ENCODE data around the gene GIPC3.
"Not testable (repeated sequence)": the region's sequence is repeated elsewhere in the genome, so short reads cannot be mapped to it uniquely, and the experiment has no call there.

GIPC3 gene

DNA sequence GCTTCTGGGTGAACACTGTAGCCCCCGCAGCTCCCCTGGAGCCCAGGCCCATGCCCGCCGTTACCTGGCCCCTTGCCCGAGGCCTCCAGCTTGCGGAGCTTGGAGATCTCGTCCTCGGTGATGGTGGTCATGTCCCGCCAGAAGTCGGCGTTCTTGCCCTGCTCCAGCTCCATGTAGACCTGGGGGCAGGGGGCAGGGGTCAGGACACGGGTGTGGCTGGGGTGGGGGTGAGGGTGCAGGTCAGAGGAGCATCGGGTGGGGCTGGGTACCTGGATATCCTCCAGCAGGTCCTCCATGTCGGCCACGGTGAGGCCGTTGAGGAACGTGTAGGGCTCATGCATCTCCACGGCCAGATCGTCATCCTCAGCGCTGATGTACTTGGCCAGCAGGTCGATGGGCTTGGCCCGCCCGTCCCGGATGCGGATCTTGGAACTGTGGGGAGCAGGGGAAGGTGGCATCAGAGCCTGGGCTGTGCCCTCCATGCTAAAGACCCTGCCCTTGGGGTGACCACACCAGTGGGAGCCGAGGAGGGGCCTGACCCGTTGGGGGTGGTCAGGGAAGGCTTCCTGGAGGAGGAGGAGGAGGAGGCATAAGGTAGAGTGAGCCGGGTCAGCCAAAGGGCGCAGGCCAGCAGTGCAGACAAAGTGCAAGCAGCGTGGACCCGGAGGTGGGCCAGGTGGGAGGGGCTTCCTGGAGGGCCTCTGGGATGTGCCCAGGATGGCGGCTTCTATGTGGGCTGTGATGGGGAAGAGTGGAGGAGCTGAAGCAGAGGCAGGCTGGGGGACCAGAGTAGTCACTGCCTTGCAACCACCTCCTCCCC is 33.7 kb downstream of the GIPC3 start:
- DNase-seq = no peak

DNA sequence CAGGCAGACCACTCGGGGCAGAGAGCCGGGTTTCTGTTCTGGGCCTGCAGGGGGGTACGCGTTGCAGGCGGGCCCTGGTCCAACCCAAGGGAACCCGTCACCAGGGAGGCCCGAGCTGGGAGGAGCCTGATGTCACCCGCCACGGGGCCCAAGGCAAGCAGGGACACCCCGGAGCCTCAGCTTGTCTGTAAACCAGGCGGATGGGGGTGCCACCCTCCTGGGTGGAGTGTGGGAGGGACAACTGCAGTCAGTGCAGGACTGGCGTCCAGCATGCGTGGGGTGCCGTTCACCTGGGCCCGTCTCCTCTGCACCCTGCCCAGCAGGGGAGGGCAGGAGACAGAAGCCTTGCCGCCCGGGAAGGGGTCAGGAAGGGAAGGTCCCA is 34.3 kb downstream of the GIPC3 start:
- DNase-seq = no peak

DNA sequence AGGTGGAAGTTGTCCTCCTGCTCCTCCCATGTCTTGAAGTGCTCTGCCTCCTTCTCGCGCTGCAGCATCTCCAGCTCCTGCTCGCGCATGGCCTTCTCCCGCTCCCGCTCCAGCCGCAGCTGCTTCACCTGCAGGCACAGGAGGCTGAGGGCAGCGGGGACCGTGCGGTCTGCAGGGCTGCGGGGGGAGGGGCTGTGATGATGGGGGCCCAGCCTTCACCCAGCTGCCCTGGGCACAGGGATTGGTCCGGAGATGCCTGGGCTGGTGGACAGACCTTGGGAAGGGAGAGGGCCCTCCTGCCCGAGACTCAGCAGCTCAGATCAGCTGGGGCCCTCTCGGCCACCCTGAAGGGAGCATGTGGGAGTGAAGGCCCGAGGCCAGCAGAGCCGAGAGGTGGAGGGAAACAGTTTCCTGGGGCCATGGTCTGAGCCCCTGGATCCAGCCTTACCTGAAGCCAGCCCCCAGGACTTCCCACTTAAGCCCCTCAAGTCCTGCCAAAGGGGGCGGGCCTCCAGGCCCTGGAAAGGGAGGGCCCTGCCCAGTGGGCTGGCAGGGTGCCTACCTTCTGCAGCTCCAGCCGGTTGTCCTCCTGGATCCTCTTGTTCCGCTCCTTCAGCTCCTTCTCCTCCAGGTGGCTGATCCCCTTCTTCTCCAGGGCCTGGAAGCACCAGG is 35.0 kb downstream of the GIPC3 start:
- DNase-seq = no peak

DNA sequence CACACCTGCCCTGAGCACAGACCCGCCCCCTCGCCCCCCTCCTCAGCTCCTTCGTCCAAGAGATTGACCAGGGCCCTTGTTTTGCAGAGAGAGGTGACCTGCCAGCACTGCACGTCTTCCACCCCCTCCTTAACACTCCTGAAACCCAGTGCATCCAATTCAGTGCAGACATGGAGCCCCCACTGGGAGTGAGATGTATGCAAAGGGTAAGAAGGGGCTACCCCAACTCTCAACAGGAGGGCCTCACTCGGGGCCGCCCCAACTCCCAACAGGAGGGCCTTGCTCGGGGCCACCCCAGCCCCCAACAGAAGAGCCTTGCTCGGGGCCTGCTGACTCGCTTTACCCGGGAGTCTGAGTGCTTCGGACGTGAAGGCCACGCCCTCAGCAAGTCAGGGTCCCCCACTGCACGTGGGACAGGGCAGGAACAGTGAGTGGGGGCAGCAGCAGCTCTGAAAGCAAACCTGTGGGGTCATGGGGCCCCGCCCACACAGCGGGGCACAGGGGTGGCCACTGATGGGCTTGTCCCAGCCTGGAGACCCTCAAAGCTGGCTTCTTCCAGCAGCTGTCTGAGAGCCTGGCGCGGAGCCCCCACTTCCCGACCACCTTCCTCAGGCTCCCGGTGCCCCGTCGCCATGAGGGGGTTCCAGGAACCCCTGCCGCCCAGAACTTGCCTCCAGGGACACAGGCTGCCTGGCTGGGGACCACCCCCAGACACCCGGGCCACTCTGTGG is 35.7 kb downstream of the GIPC3 start:
- DNase-seq = no peak

DNA sequence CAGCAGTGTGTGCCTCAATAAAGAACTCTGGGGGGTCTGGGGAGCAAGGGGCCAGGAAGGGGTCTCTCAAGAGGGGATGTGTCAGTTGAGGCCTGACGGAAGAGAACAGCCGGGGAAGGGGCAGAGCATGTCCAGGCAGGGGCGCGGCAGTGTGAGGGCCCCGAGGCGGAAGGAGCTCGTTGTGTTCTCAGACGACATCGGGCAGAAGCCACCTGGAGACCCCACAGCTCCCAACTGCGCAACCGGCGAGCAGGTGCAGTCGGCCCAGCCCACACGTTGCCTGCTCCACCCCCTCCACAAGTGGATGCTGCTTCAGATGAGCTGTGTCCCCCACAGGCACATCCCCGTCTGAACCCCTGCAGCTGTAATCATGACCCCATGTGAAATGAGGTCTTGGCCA is 36.4 kb downstream of the GIPC3 start:
- no peak for DNase-seq

DNA sequence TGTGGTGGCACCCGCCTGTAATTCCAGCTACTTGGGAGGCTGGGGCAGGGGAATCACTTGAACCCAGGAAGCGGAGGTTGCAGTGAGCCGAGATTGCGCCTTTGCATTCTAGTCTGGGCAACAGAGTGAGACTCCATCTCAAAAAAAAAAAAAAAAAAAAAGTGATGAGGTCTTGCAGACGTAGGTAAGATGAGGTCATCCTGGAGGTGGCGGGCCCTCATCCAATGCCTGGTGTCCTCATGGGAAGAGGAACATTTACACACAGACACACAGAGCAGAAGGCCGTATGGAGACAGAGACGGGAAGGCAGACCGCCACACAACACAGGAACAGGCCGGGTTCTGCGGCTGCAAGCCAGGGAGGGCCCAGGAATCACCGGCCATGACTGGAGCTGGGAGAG is 36.9 kb downstream of the GIPC3 start:
- DNase-seq = no peak

DNA sequence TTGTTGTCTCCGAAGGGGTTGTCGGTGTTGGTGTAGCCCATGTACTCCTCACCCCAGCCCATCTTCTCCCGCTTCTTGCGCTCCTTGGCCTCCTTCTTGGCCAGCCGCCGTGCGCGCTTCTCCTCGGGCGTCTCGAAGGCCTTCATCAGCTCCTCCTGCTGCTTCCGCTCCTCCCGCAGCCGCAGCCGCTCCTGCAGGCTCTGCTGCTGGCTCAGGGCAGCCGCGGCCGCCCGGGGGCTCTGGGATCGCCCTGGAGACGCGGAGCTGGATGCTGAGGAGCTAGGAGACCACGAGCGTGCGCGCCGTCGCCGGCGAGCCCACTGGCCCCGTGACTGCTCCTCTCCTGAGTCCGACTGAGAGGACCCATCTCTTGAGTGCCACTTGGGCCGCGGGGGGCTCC is 38.4 kb downstream of the GIPC3 start:
- DNase-seq = no peak

DNA sequence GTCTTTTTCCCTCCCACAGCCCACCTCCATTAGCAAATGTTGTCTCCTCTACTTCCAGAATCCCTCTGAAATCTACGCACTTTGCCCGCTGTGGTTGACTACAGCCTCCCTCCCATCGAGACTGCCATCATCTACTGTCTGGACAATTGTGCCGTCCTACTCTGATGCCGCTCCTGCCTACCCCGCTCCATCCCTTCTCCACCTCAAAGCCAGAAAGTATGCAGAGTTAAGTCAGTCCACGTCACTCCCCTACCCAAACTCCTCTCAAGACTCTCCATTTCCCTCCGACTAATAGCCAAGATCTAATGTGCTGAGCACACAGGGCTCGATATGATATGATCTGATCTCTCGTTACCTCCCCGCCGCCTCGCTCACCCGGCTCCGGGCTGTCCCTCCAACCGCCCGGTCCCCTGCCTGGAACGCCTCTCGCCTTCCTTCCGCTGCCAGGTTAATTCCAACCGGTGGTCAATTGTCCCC is 40.8 kb downstream of the GIPC3 start:
- DNase-seq = no peak

DNA sequence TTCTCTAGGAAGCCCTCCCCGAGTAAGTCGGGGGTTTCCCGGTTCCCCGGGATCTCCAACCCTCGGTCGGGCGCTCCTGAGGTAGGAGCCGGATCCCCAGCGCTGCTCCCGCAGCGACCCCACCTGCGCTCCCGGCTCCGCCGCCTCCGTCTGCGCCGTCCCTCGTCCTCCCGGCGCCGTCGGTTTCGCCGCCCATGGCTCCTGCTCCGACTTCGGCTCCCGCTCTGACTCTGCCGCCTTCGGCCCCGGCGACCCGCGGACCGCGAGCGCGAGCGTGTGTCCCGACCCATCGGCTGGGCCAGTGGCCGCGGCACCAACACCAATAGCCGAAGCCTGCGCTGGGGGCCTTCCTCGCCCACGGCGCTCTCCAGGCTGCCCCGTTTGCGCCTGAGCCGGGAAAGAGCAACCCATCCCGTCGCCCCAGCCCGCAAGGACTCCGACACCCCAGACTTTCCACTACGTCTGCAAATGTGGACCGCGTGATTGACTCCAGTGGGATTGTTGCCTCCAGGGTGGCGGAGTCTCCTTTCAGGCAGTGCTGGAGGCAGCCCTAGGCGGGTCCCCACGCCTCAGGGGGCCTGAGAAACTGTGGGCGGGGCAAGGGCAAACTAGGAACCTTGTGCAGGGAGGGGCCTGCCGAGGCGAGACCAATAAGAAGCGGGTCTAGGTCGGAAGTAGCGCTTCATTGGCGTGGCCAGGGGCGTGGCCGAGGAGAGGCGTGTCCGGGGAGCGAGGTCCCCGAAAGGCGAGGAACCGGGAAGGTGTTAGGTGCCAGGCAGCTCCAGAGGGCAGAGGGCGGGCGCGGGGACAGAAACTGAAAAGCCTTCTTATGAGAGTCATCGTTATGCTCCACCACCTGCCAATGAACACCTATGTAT is 41.4 kb downstream of the GIPC3 start, which contains the start of gene CACTIN:
CACTIN (minus strand) TSS at position 318 of the 878 bp plus-strand sequence; CDS start at position 290, 28 bp downstream.
- DNase-seq = peak; percentile 93

GRCh38 chr19:3627351-3627723 is 42.1 kb downstream of the GIPC3 start:
- DNase-seq = no peak

DNA sequence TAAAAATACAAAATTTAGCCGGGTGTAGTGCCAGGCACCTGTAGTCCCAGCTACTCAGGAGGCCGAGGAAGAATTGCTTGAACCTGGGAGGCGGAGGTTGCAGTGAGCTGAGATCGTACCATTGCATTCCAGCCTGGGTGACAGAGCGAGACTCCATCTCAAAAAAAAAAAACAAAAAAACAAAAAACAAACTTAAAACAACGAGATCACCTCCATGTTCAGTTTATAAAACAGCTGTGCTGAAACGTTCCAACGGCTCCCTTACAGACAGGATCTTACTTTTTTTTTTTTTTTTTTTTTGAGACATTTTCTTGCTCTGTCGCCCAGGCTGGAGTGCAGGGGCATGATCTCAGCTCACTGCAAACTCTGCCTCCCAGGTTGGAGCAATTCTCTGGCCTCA is 43.5 kb downstream of the GIPC3 start:
- not testable (repeated sequence) for DNase-seq

DNA sequence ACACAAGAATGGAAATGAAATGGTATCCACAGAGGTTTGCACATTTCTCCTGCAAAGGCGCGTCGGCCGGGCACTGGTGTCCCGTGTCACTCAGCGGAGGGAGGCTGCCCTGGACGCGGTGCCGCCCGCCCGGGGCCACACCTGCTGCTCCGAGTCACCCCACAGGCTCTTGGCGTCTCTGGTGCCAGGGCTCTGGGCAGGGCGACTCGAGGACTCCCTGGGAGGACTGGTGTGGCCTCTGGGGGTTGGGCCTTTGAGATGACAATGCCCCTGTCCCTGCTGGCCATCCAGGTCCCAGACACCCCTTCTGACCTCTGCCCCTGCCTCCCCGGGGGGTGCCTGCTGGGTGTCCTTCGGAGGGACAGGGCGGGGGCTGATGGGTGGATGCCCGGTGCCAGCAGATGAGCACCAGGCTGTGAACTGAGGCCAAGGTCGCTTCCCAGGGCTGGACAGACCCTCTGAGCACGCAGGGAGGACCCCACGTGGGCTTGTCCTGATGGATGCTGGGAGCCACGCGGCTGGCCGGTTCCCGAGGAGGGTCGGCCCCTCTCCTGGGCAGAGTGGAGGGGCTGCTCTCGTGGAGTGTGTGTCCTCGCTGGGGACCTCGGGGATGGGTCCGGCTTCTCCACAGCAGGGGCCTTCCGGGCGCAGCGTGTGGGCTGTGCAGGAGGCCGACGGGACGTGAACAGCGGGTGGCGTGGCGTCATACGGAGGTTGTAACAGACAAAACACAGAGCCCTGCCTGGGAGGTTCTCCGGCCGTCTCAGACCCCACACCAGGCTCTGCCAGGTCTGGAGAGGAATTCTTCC is 46.0 kb downstream of the GIPC3 start:
- no peak for DNase-seq

- DNase-seq = no peak
Observed at GRCh38 chr19:3632098-3632497, 46.8 kb downstream of the GIPC3 start.

- no peak for DNase-seq
Observed at GRCh38 chr19:3632739-3633558, 47.7 kb downstream of the GIPC3 start.

DNA sequence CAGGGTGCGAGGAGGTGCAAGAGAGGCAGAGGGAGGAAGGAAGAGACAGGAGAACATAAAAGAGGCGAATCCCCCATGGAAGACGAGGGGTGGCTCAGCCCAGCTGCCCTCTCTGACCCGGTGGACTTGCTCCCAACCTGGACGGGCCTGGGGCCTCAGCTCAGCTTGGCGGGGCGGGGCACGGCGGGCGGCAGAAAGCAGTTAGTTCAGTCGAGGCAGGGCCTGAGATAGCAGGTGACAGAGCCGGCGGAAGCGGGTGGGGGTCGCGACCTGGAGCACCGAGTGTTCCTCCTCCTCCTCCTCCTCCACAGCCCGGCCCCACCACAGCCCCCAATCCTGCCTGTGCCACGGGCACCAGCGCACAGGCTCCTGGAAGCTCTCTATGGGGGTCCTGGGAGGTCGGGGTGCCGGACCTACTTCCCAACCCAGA is 48.3 kb downstream of the GIPC3 start:
- no peak for DNase-seq

- DNase-seq = no peak
Observed at GRCh38 chr19:3634496-3635045, 49.3 kb downstream of the GIPC3 start.

DNA sequence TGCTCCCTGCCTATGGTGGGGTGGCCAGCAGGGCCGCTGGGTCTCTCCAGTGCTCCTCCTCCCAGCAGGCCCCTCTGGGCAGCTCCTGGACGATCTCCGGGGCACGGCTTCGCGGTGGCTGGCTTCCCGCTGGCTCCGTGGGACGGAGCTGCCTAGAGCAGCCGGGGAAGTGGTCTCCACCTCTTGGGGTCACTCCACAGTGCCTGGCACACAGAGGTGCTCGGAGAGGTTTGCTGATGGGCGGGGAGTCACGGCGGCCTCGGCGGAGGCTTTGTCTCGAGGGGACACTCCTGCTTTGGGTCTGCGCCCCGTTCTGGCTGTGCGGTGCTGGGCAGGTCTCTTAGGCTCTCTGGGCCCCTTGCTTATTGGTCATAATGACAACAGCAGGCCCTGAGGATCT is 51.2 kb downstream of the GIPC3 start:
- DNase-seq = no peak

DNA sequence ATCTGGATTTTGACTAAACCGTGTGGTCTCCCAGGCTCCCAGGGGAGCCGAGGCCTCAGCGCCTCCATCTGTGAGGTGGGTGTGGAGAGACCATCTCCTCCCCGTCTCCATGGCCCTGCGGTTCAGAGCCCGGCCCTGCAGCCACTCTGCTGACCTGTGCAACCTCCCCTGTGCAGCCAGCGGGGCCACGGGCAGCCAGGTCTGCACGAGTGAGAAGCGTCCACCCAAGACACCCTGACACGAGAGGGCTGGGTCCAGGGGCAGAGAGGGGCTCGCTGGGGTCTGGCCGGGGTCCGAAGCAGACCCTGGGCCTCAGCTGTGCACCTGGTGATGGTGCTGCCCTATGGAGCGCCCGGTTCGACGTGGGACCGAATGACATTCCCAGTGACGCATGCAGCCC is 51.7 kb downstream of the GIPC3 start:
- no peak for DNase-seq

DNA sequence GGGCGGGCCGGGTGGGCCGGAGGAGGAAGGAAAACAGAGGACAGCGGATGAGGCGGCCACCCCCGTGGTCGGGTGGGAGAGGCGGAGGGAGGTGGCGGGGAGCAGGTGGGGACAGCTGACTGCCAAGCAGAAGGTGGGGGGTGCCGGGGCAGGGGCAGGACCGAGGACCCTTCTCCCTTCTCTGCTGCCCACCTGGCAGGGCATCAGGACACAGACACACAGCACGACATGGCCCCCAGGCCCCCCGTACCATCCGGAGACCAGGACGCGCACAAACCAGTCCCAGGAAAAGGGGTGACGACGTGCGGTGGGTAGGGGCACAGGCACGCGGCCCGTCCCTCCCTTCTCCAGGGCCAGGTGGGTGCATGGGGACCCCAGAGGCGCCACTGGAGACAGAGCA is 52.3 kb downstream of the GIPC3 start:
- DNase-seq = no peak
